GM12892 (cell line): ENCODE results near the gene NUAK1.

Source experiments
- POLR2A ChIP-seq: IDR thresholded peaks from 2 replicates; pipeline ENCODE4 v1.6.1; 2011; ENCODE audit warnings: low read depth, low read length, control low read depth
- POLR2AphosphoS5 ChIP-seq: IDR thresholded peaks from 2 replicates; pipeline ENCODE4 v1.6.1; 2011; ENCODE audit warnings: low read depth, low read length, control low read depth
- TAF1 ChIP-seq: IDR thresholded peaks from 2 replicates; pipeline ENCODE4 v1.6.1; 2011; ENCODE audit warnings: low read depth, mild to moderate bottlenecking, control low read depth, low read length, borderline replicate concordance

- TF ChIP-seq POLR2A (no peak), TAF1 (no peak), POLR2AphosphoS5 (no peak)
Observed at GRCh38 chr12:106093246-106093645, 45.5 kb downstream of the NUAK1 start.
